Gastroesophageal sphincter (tissue), 4 donors: ENCODE measurements around the gene IRS2. TPM values are rescaled to one million over a fixed set of nuclear protein-coding genes. Genes with fewer than 3 reads are reported as not detected.
A peak's percentile ranks its signal among the peaks of the same experiment; 100 is the strongest.
"Not testable (repeated sequence)": the region's sequence is repeated elsewhere in the genome, so short reads cannot be mapped to it uniquely, and the experiment has no call there.

Experiments
- ATAC-seq: fragments of 150-250 bp; one replicate; pipeline ENCODE4 v1.9.1; 2016; ENCODE audit warnings: mild to moderate bottlenecking, moderate library complexity
- H3K27ac ChIP-seq, 4 donors: fragments of 200-600 bp; sonication (generic) in 3 of 4; 1 replicate in 3 of 4; 2 replicates in 1 of 4; pipeline ENCODE4 v1.5.1; 2016 to 2019
- H3K27me3 ChIP-seq: fragments of 200-600 bp; sonication (generic); one replicate; pipeline ENCODE4 v1.5.1; 2019
- H3K36me3 ChIP-seq, 2 donors: fragments of 200-600 bp; sonication (generic); one replicate each; pipeline ENCODE4 v1.5.1; 2019; ENCODE audit warnings: control low read depth in 1 of 2
- H3K4me1 ChIP-seq, 3 donors: fragments of 200-600 bp; sonication (generic); 1 replicate in 2 of 3; 2 replicates in 1 of 3; pipeline ENCODE4 v1.5.1; 2016 to 2019; ENCODE audit warnings: control low read depth in 2 of 3
- H3K4me3 ChIP-seq, 2 donors: fragments of 200-600 bp; sonication (generic); one replicate each; pipeline ENCODE4 v1.5.1; 2019; ENCODE audit warnings: mild to moderate bottlenecking in 1 of 2, moderate library complexity in 1 of 2
- H3K9me3 ChIP-seq, 3 donors: fragments of 200-600 bp; sonication (generic); one replicate each; pipeline ENCODE4 v1.5.1; 2017 to 2019; ENCODE audit warnings: control low read depth in 2 of 3
- CTCF ChIP-seq, 4 experiments: fragments of 200-600 bp in 2 of 4; fragments of 450-650 bp in 2 of 4; sonication (generic) in 1 of 4; IDR thresholded peaks; one replicate each; pipeline ENCODE4 v1.5.1; 2017 to 2019; ENCODE audit warnings: antibody characterized with exemption in 4 of 4, mild to moderate bottlenecking in 2 of 4, moderate library complexity in 2 of 4
- EP300 ChIP-seq: sonication (generic); formaldehyde crosslinking; IDR thresholded peaks from one replicate; pipeline ENCODE4 v1.6.1; 2017; ENCODE audit warnings: antibody characterized with exemption, mild to moderate bottlenecking
- POLR2A ChIP-seq, 2 donors: fragments of 450-650 bp; IDR thresholded peaks; one replicate each; pipeline ENCODE4 v1.6.1; 2017; ENCODE audit warnings: antibody characterized with exemption in 2 of 2, mild to moderate bottlenecking in 2 of 2, moderate library complexity in 1 of 2
- POLR2AphosphoS5 ChIP-seq: sonication (generic); formaldehyde crosslinking; IDR thresholded peaks from one replicate; pipeline ENCODE4 v1.6.1; 2017; ENCODE audit warnings: antibody characterized with exemption
- WGBS, 2 donors: methylation state at CpG; one replicate each; pipeline ENCODE4 v1.1.5; 2018; ENCODE audit warnings: low coverage in 1 of 2; 5-methylcytosine and 5-hydroxymethylcytosine counted together
- total RNA-seq, 4 donors: library from RNA; depleted of rRNA; stranded (reverse); fragments of >200 nt; gene quantifications; one replicate each; pipeline ENCODE4 v1.1.0, GENCODE V29; 2016

Gene IRS2
- total RNA-seq, result 10 to 100 TPM; 29.8 to 69.3 (median 49.4) TPM

- peak within 1 kb of the TSS; percentile 95 to 99 (median 97) for H3K27ac ChIP-seq
- peaks cover 0 to 69% (median 6%) of the 10 kb centered on the region in 3 donors for H3K4me1 ChIP-seq
- H3K9me3 ChIP-seq, result no peaks in the 10 kb centered on the region
- TF ChIP-seq EP300 (no peak), POLR2AphosphoS5 (peak; percentile 100), POLR2A (IDR thresholded peaks at IDR 0.05) (peak; percentile 99 to 100)
- H3K36me3 ChIP-seq, result peaks cover 0 to 29% of the 10 kb centered on the region in 2 donors
- no CpG with 5 or more reads among the region's 98 CpGs for WGBS, 2 donors
- ATAC-seq, result peak; percentile 91
- H3K27me3 ChIP-seq, result no peaks in the 10 kb centered on the region
- H3K4me3 ChIP-seq, result peak within 1 kb of the TSS; percentile 82 to 92
Observed at GRCh38 chr13:109786457-109787134, at the start of gene IRS2. TSS of gene IRS2 (minus strand) at chr13:109786583. CDS start at chr13:109786053, 530 bp downstream.

GRCh38 chr13:109834973-109835720, 48.8 kb upstream of the IRS2 start:
- no peaks in the 10 kb centered on the region for H3K4me1 ChIP-seq
- H3K27ac ChIP-seq, result no peak overlapping the region
- no peak for TF ChIP-seq POLR2A (IDR thresholded peaks at IDR 0.05)
- TF ChIP-seq CTCF (IDR thresholded peaks at IDR 0.05), result no peak
- no peak for TF ChIP-seq EP300
- no peak for TF ChIP-seq POLR2AphosphoS5
- 64 to 82% methylated on average over 13 to 16 of the region's 16 CpGs for WGBS, 2 donors
- ATAC-seq, result no peak
- no peak overlapping the region for H3K4me3 ChIP-seq
- H3K27me3 ChIP-seq, result no peaks in the 10 kb centered on the region
- no peaks in the 10 kb centered on the region for H3K9me3 ChIP-seq
- no peaks in the 10 kb centered on the region for H3K36me3 ChIP-seq

- no peak for ATAC-seq
- no peaks in the 10 kb centered on the region for H3K4me1 ChIP-seq
- 94% methylated on average over 5 of the region's 5 CpGs; no CpG with 5 or more reads in 1 of the 2 donors for WGBS, 2 donors
- no peak for TF ChIP-seq CTCF (IDR thresholded peaks at IDR 0.05)
- no peak for TF ChIP-seq POLR2AphosphoS5
- no peak for TF ChIP-seq EP300
- no peak for TF ChIP-seq POLR2A (IDR thresholded peaks at IDR 0.05)
- H3K27me3 ChIP-seq, result no peaks in the 10 kb centered on the region
- H3K4me3 ChIP-seq, result no peak overlapping the region
- H3K9me3 ChIP-seq, result no peaks in the 10 kb centered on the region
- no peaks in the 10 kb centered on the region for H3K36me3 ChIP-seq
- H3K27ac ChIP-seq, result no peak overlapping the region
Observed at GRCh38 chr13:109833940-109834339, 47.6 kb upstream of the IRS2 start.

- H3K9me3 ChIP-seq, result no peaks in the 10 kb centered on the region
- WGBS, 2 donors, result 86 to 88% methylated on average over 5 of the region's 5 CpGs
- H3K4me3 ChIP-seq, result no peak overlapping the region
- TF ChIP-seq CTCF (IDR thresholded peaks at IDR 0.05) (no peak), POLR2A (IDR thresholded peaks at IDR 0.05) (no peak), POLR2AphosphoS5 (no peak), EP300 (no peak)
- no peak overlapping the region for H3K27ac ChIP-seq
- ATAC-seq, result no peak
- H3K36me3 ChIP-seq, result no peaks in the 10 kb centered on the region
- no peaks in the 10 kb centered on the region for H3K4me1 ChIP-seq
- H3K27me3 ChIP-seq, result no peaks in the 10 kb centered on the region
Observed at GRCh38 chr13:109833071-109833470, 46.7 kb upstream of the IRS2 start.

- H3K27ac ChIP-seq, H3K4me3 ChIP-seq, ATAC-seq, H3K9me3 ChIP-seq, H3K27me3 ChIP-seq, H3K36me3 ChIP-seq, H3K4me1 ChIP-seq: not testable (repeated sequence)
- WGBS, 2 donors, result 40 to 100% methylated on average over 1 to 2 of the region's 11 CpGs
Observed at GRCh38 chr13:109828591-109829316, 42.4 kb upstream of the IRS2 start.

GRCh38 chr13:109823201-109823600, 36.8 kb upstream of the IRS2 start:
- not testable (repeated sequence) for H3K36me3 ChIP-seq, H3K27ac ChIP-seq, H3K4me3 ChIP-seq, H3K27me3 ChIP-seq, H3K4me1 ChIP-seq, ATAC-seq, H3K9me3 ChIP-seq
- 90 to 91% methylated on average over 5 to 6 of the region's 6 CpGs for WGBS, 2 donors
